HCT116 (cell line): Measurements from ENCODE around the gene SH3GL3. TPM values are rescaled to one million over a fixed set of nuclear protein-coding genes. Genes with fewer than 3 reads are reported as not detected.

Experiments
- ATAC-seq: fragments of 200-7000 bp; cut with Tn5 transposase; 2 replicates; pipeline ENCODE4 v1.9.1; 2020; ENCODE audit warnings: mild to moderate bottlenecking, moderate library complexity
- BruUV-seq: library from RNA; stranded (reverse); fragments of 400-500 nt; replicated peaks from 2 replicates; lab custom pipeline; 2021; lab: Mats Ljungman, UMichigan
- CTCF ChIA-PET: fragments of 300-600 bp; sonication (Branson Sonifier 250); formaldehyde crosslinking; loops from one replicate; lab custom pipeline; 2021; ENCODE audit warnings: antibody characterized with exemption; lab: Charles Lee
- POLR2A ChIA-PET: fragments of 300-600, 350-600 bp; sonication (Branson Sonifier 250); formaldehyde crosslinking; loops from one replicate; lab custom pipeline; 2021; ENCODE audit warnings: antibody characterized with exemption; lab: Charles Lee
- RAD21 ChIA-PET, 2 experiments: fragments of 300-600 bp; sonication (Branson Sonifier 250); formaldehyde crosslinking; loops; one replicate each; lab custom pipeline; 2023; ENCODE audit warnings: low total read pairs in 2 of 2; ENCODE audit not compliant: uncharacterized antibody in 2 of 2, unreplicated experiment in 2 of 2, low non-redundant PET in 1 of 2; lab: Charles Lee
- DNase-seq: peaks from one replicate; pipeline ENCODE4 v3.0.0-alpha.2; 2010; ENCODE audit warnings: low read depth, low spot score
- H2AFZ ChIP-seq: fragments of 200-600 bp; shearing (Covaris generic), sonication (generic); 2 replicates; pipeline ENCODE4 v1.6.1; 2017; ENCODE audit warnings: low read depth, mixed run types, mixed read lengths, antibody characterized with exemption, low read length; ENCODE audit not compliant: poor library complexity, severe bottlenecking
- H3K27ac ChIP-seq: 2 replicates; pipeline ENCODE4 v1.5.1; 2012; ENCODE audit warnings: low read depth, low read length
- H3K27me3 ChIP-seq: fragments of 200-600 bp; sonication (generic); 2 replicates; pipeline ENCODE4 v1.6.1; 2016; ENCODE audit warnings: mixed run types, low read length, mixed read lengths; ENCODE audit not compliant: insufficient read depth
- H3K36me3 ChIP-seq, 2 experiments: fragments of 200-500 bp in 1 of 2; fragments of 200-600 bp in 1 of 2; sonication (Bioruptor generic) in 1 of 2; sonication (generic) in 1 of 2; 2 replicates each; pipeline versions ENCODE4 v1.5.1 to v1.6.1; 2014 to 2016; ENCODE audit warnings: low read length in 2 of 2, inconsistent platforms in 1 of 2, mixed read lengths in 1 of 2, mixed run types in 1 of 2; ENCODE audit not compliant: insufficient read depth in 2 of 2, control insufficient read depth in 1 of 2
- H3K4me1 ChIP-seq, 2 experiments: fragments of 200-600 bp in 1 of 2; sonication (generic) in 1 of 2; 2 replicates each; pipeline versions ENCODE4 v1.5.1 to v1.6.1; 2012 to 2017; ENCODE audit warnings: low read length in 2 of 2, inconsistent platforms in 1 of 2, mild to moderate bottlenecking in 1 of 2, mixed read lengths in 1 of 2, mixed run types in 1 of 2, moderate library complexity in 1 of 2; ENCODE audit not compliant: insufficient read depth in 2 of 2, control insufficient read depth in 1 of 2
- H3K4me2 ChIP-seq: fragments of 200-600 bp; sonication (generic); 2 replicates; pipeline ENCODE4 v1.6.1; 2017; ENCODE audit warnings: mixed run types, low read length, mixed read lengths
- H3K4me3 ChIP-seq, 2 experiments: fragments of 200-600 bp in 1 of 2; sonication (generic) in 1 of 2; replicated peaks in 1 of 2; 2 replicates each; pipeline ENCODE4 v1.5.1; 2011 to 2016; ENCODE audit warnings: low read length in 2 of 2, control low read depth in 1 of 2, low read depth in 1 of 2, mild to moderate bottlenecking in 1 of 2, mixed read lengths in 1 of 2, mixed run types in 1 of 2
- H3K79me2 ChIP-seq: fragments of 200-600 bp; sonication (generic); 2 replicates; pipeline ENCODE4 v1.6.1; 2017; ENCODE audit warnings: mild to moderate bottlenecking, mixed run types, low read length, moderate library complexity, mixed read lengths; ENCODE audit not compliant: insufficient read depth
- H3K9ac ChIP-seq: fragments of 200-600 bp; sonication (generic); 2 replicates; pipeline ENCODE4 v1.6.1; 2016; ENCODE audit warnings: low read length, mixed read lengths
- H3K9me2 ChIP-seq: fragments of 200-600 bp; sonication (generic), shearing (Covaris generic); 2 replicates; pipeline ENCODE4 v1.6.1; 2017; ENCODE audit warnings: mixed run types, mild to moderate bottlenecking, moderate library complexity; ENCODE audit not compliant: insufficient read depth
- H3K9me3 ChIP-seq, 2 experiments: fragments of 200-500 bp in 1 of 2; fragments of 200-600 bp in 1 of 2; sonication (Bioruptor generic) in 1 of 2; sonication (generic) in 1 of 2; 2 replicates each; pipeline ENCODE4 v1.6.1; 2014 to 2017; ENCODE audit warnings: low read length in 2 of 2, mixed read lengths in 2 of 2, inconsistent platforms in 1 of 2, low read depth in 1 of 2, mild to moderate bottlenecking in 1 of 2, mixed run types in 1 of 2, moderate library complexity in 1 of 2; ENCODE audit not compliant: control insufficient read depth in 1 of 2, insufficient read depth in 1 of 2
- H4K20me1 ChIP-seq: fragments of 200-600 bp; sonication (generic), shearing (Covaris generic); 2 replicates; pipeline ENCODE4 v1.6.1; 2017; ENCODE audit warnings: mixed run types, mild to moderate bottlenecking, moderate library complexity; ENCODE audit not compliant: insufficient read depth
- CBX3 ChIP-seq: IDR thresholded peaks from 2 replicates; pipeline ENCODE4 v1.6.1; 2012; ENCODE audit warnings: low read depth
- CEBPB ChIP-seq: IDR thresholded peaks from 2 replicates; pipeline ENCODE4 v1.6.1; 2012; ENCODE audit warnings: low read depth
- EGR1 ChIP-seq: IDR thresholded peaks from 2 replicates; pipeline ENCODE4 v1.6.1; 2012; ENCODE audit warnings: low read depth
- EZH2 ChIP-seq: fragments of 200-600 bp; sonication (generic); IDR thresholded peaks from 2 replicates; pipeline ENCODE4 v1.6.1; 2017; ENCODE audit warnings: antibody characterized with exemption, mixed run types
- EZH2phosphoT487 ChIP-seq: fragments of 200-600 bp; IDR thresholded peaks from 2 replicates; pipeline ENCODE4 v1.6.1; 2018; ENCODE audit warnings: antibody characterized with exemption, borderline replicate concordance
- FOSL1 ChIP-seq: IDR thresholded peaks from 2 replicates; pipeline ENCODE4 v1.6.1; 2012; ENCODE audit warnings: low read depth
- MAX ChIP-seq: IDR thresholded peaks from 2 replicates; pipeline ENCODE4 v1.6.1; 2012
- POLR2AphosphoS5 ChIP-seq: IDR thresholded peaks from 2 replicates; pipeline ENCODE4 v1.6.1; 2011; ENCODE audit warnings: mild to moderate bottlenecking, low read depth, low read length, moderate library complexity
- REST ChIP-seq: IDR thresholded peaks from 2 replicates; pipeline ENCODE4 v1.6.1; 2012; ENCODE audit warnings: low read depth
- TCF7L2 ChIP-seq: IDR thresholded peaks from 2 replicates; pipeline ENCODE4 v1.7.0; 2011; ENCODE audit warnings: borderline replicate concordance, inconsistent platforms; ENCODE audit not compliant: insufficient read depth, insufficient read length; ENCODE audit errors: extremely low read depth
- ZBTB33 ChIP-seq: IDR thresholded peaks from 2 replicates; pipeline ENCODE4 v1.6.1; 2011; ENCODE audit warnings: mild to moderate bottlenecking, low read length, moderate library complexity; ENCODE audit not compliant: insufficient replicate concordance; ENCODE audit errors: extremely low read depth
- ZNF274 ChIP-seq: fragments of 200-500 bp; sonication (Bioruptor generic); IDR thresholded peaks from 2 replicates; pipeline ENCODE4 v1.6.1; 2014; ENCODE audit warnings: mild to moderate bottlenecking, low read depth, low read length, inconsistent platforms
- intact Hi-C: fragments of 100-400 bp; cut with micrococcal nuclease; formaldehyde crosslinking; loops from 2 replicates; pipeline ENCODE4 v1.10.0; 2022
- total RNA-seq: library from RNA; stranded (reverse); gene quantifications from one replicate; pipeline ENCODE4 v1.2.1, GENCODE V29; 2021; ENCODE audit not compliant: unreplicated experiment

The SH3GL3 gene
- total RNA-seq, 1 experiment from 2014 or later = 1.3 TPM

GRCh38 chr15:83474578-83474977 lies 27.4 kb downstream of the SH3GL3 start:
- Histone ChIP-seq H3K79me2 (no peaks in the 10 kb centered on the region), H2AFZ (no peak overlapping the region), H3K27ac (no peak overlapping the region), H3K36me3 (no peaks in the 10 kb centered on the region), H3K4me1 (no peaks in the 10 kb centered on the region), H4K20me1 (no peaks in the 10 kb centered on the region), H3K9me2 (no peaks in the 10 kb centered on the region), H3K9ac (no peak overlapping the region), H3K27me3 (no peaks in the 10 kb centered on the region), H3K4me3 (no peak overlapping the region), H3K4me2 (no peak overlapping the region), H3K9me3 (no peaks in the 10 kb centered on the region)
- ChIA-PET RAD21 (no interaction called here), CTCF (no interaction called here), POLR2A (no interaction called here)
- intact Hi-C loops = no loop called here
- ATAC-seq = no peak
- no peak for DNase-seq
- BruUV-seq = no TSS peak
- TF ChIP-seq FOSL1 (no peak), ZBTB33 (no peak), POLR2AphosphoS5 (no peak), MAX (no peak), CBX3 (no peak), ZNF274 (no peak), EGR1 (no peak), TCF7L2 (no peak), CEBPB (no peak), EZH2 (no peak), REST (no peak), EZH2phosphoT487 (no peak)
